HG03175 (cell line): Measurements from ENCODE around the gene PRPSAP1.

Experiments used
- ATAC-seq: cut with Tn5 transposase; IDR thresholded peaks from one replicate; pipeline ENCODE4 v1.9.1; 2021; ENCODE audit warnings: mild to moderate bottlenecking, moderate library complexity; ENCODE audit not compliant: unreplicated experiment

Gene PRPSAP1

DNA sequence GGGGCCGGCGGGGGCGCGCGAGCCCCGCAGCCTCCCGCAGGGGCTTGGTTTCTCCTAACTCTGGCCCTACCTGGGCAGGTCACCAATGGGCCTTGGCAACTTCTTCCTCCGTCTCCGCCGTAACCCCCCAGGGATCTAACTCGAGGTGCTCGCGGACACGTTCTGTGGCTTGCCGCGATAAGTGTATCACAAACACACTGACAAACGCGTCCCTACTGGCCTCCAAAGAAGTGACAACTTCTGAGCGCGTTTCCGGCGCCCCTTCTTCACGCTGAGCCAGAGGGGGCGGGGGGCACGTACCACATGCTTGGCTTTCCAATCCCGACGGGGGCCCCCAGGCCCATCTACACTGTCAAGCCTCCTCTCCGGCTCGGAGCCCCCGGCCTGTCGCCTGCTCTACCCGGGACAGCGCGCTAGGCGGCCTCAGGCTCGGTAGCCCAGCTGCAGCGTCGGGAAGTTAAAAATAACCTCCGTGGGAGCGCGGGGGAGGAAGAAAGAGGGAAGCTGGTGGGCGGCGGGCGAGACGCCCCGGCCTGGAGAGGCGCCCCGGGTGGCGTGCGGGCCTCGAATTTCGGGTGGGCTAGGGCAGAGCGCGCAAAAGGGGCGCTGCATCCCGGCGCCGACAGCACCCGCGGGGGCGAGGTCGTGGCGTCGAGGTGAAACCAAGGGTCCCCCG, 30.0 kb upstream of the PRPSAP1 start:
- ATAC-seq = peak; percentile 8

GRCh38 chr17:76382803-76383545, 29.3 kb upstream of the PRPSAP1 start:
- ATAC-seq = no peak

DNA sequence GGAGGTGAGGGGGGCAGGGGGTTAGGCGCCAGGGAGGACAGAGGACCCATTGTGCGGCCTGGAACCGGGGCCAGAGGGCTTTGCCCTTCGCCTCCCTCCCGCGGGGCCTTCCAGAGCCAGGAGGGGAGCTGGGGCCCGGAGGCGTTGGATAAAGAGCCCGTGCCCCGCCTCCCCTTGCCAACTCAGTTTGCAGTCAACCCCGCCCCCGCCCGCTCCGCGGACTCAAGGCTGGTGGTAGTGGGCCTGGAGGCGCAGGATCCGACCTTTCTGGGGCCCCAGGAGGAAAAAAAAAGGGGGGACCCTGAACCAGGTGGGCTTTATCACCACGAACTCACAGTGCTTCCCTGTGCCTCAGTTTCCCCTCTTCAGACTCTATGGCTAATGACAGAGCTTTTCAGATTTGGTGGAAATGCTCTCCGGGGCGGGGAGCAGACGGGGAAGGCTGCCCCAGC, 28.7 kb upstream of the PRPSAP1 start:
- no peak for ATAC-seq

DNA sequence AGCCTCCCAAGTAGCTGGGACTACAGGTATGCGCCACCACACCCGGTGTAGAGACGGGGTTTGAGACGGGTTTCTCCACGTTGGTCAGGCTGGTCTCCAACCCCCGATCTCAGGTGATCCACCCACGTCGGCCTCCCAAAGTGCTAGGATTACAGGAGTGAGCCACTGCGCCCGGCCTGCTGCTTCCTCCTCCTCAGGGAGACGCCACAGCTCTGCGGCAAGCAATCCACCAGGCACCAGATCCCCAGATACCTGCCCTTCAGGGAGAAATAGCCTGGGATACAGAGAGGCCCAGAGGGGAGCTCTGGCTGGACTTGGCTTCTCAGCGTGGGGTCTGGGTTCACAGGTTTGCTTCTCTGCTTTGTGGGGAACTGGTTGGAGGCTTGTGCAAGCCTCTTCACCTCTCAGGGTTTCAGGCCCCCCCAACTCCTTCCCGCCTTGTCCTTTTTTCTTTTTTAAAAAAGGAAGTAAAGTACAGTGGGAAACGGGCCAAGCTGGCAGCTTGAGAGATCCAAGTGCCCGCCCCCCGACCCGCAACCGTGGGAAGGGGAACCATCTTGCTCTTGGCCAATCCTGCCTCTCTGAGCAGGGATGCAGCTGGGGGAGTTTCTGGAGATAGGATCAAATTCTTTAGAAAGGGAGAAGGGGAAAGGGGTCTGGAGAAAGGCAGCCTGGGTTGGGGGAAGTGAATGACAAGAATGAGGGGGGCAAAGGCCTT, 28.1 kb upstream of the PRPSAP1 start:
- ATAC-seq = no peak

DNA sequence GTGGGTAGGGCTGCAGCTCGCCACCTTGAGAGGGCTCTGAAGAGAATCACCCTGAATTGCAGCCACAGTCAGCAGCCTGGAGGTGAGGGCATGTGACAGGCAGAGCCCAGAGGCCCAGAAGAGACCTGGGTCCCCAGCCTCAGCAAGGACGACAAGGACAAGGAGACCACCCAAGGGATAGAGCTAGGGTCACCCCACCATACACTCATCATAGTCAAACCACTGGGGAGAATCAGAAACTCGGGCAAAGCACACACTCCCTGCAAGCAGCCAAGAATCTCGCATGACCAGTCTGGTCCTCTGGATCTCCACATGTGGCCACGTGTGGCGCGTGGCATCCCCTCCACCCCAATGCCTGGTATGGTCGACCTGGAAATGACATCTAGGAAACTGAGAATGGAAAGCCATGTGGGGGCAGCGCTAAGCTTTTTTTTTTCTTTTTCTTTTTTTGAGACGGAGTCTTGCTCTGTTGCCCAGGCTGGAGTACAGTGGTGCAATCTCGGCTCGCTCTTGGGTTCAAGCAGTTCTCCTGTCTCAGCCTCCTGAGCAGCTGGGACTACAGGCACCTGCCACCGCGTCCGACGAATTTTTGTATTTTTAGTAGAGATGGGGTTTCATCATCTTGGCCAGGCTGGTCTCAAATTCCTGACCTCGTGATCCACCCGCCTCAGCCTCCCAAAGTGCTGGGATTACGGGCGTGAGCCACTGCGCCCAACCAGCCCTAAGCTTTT, 26.1 kb upstream of the PRPSAP1 start:
- ATAC-seq = no peak

- no peak for ATAC-seq
Measured at GRCh38 chr17:76379275-76379641, 25.5 kb upstream of the PRPSAP1 start.

- ATAC-seq = no peak
Measured at GRCh38 chr17:76378548-76379274, 25.0 kb upstream of the PRPSAP1 start.

- ATAC-seq = no peak
Measured at GRCh38 chr17:76376318-76377133, 22.8 kb upstream of the PRPSAP1 start.

GRCh38 chr17:76371656-76372628, 18.2 kb upstream of the PRPSAP1 start:
- no peak for ATAC-seq

DNA sequence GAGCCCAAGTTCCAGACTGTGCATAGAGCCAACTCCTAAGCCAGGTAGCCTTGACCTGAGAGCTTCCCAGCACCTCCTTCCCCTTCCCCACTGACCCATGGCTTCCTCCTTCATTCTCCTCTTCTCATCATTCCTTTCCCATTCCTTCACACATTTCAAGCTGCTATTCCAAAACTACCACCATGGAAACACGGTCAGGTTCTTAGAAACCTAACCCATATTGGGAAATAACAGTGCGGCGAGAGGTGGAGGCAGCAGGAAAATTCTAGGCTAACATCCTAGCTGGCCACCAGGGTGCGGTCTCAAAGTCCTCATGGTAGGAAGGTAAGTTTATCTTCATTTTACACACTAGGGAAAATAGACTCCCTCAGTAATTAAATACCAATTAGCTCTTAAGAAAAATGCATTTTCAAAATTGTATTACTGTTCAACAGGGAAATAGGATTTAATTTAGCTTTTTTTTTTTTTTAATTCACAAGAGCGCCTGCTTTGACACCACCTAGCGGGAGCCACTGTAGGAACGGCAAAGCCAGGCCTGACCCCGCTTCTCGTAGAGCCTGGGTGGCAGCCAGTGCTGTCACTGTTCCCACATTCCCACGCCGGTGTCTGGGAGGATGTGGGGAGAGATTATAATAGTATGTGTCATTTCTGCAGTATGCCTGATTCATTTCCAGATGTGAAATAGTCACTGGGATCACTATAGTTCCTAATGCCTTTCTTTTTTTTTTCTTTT, 16.7 kb upstream of the PRPSAP1 start:
- no peak for ATAC-seq

GRCh38 chr17:76369804-76370203, 16.1 kb upstream of the PRPSAP1 start:
- no peak for ATAC-seq

DNA sequence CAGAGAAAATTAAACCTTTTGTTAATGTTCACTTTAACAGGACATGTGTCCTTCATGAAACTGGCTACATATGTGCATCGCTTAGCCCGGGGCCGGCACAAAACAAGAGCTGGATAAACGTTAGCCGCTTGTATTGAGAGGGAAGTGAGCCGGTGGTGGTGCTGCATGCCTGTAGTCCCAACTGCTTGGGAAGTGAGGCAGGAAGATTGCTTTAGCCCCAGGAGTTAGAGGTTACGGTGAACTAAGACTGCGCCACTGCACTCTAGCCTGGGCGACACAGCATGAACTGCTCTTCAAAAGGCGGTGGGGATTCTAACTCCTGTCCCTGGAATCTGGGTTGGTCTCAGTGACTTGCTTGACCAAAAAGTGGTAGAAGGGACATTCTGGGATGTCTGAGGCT, 15.7 kb upstream of the PRPSAP1 start:
- ATAC-seq = no peak

GRCh38 chr17:76368545-76368944, 14.8 kb upstream of the PRPSAP1 start:
- ATAC-seq = no peak

- no peak for ATAC-seq
Measured at GRCh38 chr17:76367642-76368041, 13.9 kb upstream of the PRPSAP1 start.

DNA sequence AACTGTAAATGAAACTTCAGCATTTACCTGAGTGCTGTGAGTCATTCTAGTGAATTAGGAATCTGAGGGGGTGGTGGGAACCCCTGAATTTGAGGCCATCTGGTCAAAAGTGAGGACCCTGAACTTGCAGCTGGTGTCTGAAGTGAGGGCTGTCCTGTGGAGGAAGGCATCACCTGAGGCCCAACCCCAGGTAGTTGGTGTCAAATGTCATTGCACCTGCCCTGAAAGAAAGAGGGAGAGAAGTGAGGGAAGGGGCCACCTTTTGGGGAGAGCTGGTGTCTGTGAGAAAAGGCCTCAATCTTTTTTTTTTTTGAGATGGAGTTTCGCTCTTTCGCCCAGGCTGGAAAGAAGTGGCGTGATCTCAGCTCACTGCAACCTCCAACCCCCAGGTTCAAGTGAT, 12.5 kb upstream of the PRPSAP1 start:
- no peak for ATAC-seq

DNA sequence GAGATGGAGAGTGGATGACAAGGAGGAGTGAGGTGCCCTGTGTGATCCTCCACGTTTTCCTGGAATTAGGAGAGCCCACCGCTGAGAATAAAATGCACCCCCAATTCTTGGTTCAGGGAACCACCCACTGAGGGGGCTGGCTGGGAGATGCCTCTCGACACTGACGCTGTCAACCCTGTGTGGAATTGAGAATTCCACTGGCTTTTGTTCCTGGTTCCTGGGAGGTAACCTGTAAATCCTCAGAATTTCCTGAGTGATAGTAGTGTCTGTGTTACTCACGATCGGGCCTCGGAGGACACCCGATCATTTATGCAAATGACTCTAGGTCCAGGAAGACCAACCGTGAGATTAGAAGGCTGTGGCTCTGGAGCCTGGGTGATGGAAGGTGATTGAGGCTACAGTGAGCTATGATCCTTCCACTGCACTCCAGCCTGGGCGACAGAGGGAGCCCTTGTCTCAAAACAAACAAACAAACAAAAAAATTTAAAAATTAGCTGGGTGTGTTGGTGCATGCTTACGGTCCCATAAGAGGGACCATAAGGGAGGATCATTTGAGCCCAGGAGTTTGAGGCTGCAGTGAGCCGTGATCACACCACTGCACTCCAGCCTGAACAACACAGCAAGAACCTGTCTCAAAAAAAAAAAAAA, 11.7 kb upstream of the PRPSAP1 start:
- ATAC-seq = no peak

DNA sequence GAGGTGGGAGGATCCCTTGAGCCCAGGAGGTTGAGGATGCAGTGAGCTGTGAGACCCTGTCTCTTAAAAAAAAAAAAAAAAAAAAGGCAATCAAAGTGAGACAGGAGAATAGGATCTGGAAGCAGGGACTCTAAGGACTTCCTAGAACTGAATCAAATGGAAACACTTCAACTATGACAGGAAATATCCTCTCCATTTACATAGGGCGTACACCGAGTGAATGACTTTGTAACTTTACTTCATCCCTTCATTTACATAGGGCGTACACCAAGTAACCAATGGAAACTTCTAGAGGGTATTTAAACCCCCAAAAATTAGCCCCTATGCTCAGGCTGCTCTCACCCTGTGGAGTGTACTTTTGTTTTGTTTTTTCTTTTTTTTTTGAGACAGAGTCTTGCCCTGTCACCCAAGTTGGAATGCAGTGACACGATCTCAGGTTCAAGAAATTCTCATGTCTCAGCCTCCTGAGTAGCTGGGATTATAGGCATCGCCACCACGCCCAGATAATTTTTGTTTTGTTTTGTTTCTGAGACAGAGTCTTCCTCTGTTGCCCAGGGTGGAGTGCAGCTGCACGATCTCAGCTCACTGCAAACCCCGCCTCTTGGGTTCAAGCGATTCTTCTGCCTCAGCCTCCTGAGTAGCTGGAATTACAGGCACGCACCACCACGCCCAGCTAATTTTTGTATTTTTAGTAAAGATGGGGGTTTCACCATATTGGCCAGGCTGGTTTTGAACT, 9.6 kb upstream of the PRPSAP1 start:
- no peak for ATAC-seq
